Testis (tissue), 2 donors: ENCODE results near the gene APAF1.

Experiments
- CTCF ChIP-seq, 3 experiments: fragments of 450-650 bp in 2 of 3; fragments of 200-600 bp in 1 of 3; sonication (generic) in 1 of 3; IDR thresholded peaks; one replicate each; pipeline ENCODE4 v1.5.1; 2016 to 2019; ENCODE audit warnings: antibody characterized with exemption in 3 of 3, mild to moderate bottlenecking in 2 of 3, moderate library complexity in 1 of 3
- POLR2A ChIP-seq: fragments of 450-650 bp; IDR thresholded peaks from one replicate; pipeline ENCODE4 v1.6.1; 2017; ENCODE audit warnings: antibody characterized with exemption, mild to moderate bottlenecking, moderate library complexity

- no peak for TF ChIP-seq CTCF (IDR thresholded peaks at IDR 0.05)
- no peak for TF ChIP-seq POLR2A
Observed at GRCh38 chr12:98618952-98619351, 26.1 kb upstream of the APAF1 start.
